Ovary (tissue), 9 donors: ENCODE data around the gene C1QTNF4. TPM values are rescaled to one million over a fixed set of nuclear protein-coding genes. Genes with fewer than 3 reads are reported as not detected.

ENCODE experiments used
- DNase-seq, 5 donors: peaks; one replicate each; pipeline ENCODE4 v3.0.0-alpha.2; 2019 to 2020
- H3K27ac ChIP-seq, 2 donors: fragments of 200-600 bp; one replicate each; pipeline versions ENCODE4 v1.5.1 to v1.8.0; 2019 to 2022
- H3K27me3 ChIP-seq: fragments of 200-600 bp; one replicate; pipeline ENCODE4 v1.8.0; 2022
- H3K36me3 ChIP-seq: fragments of 200-600 bp; sonication (generic); one replicate; pipeline ENCODE4 v1.5.1; 2019
- H3K4me1 ChIP-seq: one replicate; pipeline ENCODE4 v1.8.1; 2013; ENCODE audit warnings: mild to moderate bottlenecking, moderate library complexity; ENCODE audit not compliant: insufficient read depth
- H3K4me3 ChIP-seq: fragments of 200-600 bp; sonication (generic); one replicate; pipeline ENCODE4 v1.5.1; 2017
- H3K9me3 ChIP-seq, 2 donors: fragments of 200-600 bp in 1 of 2; sonication (generic) in 1 of 2; one replicate each; pipeline versions ENCODE4 v1.5.1 to v1.8.1; 2013 to 2019; ENCODE audit warnings: mild to moderate bottlenecking in 1 of 2, moderate library complexity in 1 of 2
- EP300 ChIP-seq: sonication (generic); formaldehyde crosslinking; IDR thresholded peaks from one replicate; pipeline ENCODE4 v1.6.1; 2017; ENCODE audit warnings: antibody characterized with exemption
- POLR2A ChIP-seq: fragments of 450-650 bp; IDR thresholded peaks from one replicate; pipeline ENCODE4 v1.6.1; 2017; ENCODE audit warnings: antibody characterized with exemption, mild to moderate bottlenecking, moderate library complexity
- WGBS, 3 donors: extraction: QIAGEN DNeasy Blood & Tissue Kit in 1 of 3; methylation state at CpG; one replicate each; pipeline versions ENCODE4 v1.1.5 to v1.1.7; 2013 to 2017; 5-methylcytosine and 5-hydroxymethylcytosine counted together
- intact Hi-C, 4 donors: fragments of 100-400 bp; cut with DNase I; formaldehyde crosslinking; loops; one replicate each; pipeline versions ENCODE4 v1.11.0 to v1.15.1; 2022 to 2023
- polyA plus RNA-seq, 2 donors: library from polyadenylated mRNA; stranded (reverse); fragments of 200-250 nt in 1 of 2; fragments of 350-450 nt in 1 of 2; fragmentation: Illumina TruSeq in 1 of 2; extraction: RNeasy Lipid Tissue Mini Kit (QIAGEN cat#74804) in 1 of 2; gene quantifications; one replicate each; pipeline ENCODE4 v1.2.3, GENCODE V29; 2013 to 2014
- small RNA-seq: library from RNA; depleted of rRNA; stranded (forward); fragments of <200 nt; gene quantifications from one replicate; pipeline ENCODE3, GENCODE V24; 2016
- total RNA-seq, 7 donors: library from RNA; depleted of rRNA in 2 of 7; stranded (reverse); fragments of >200 nt in 2 of 7; fragmentation: NEBNext Ultra II Directional in 3 of 7; extraction: Animal tissue kit (Norgen Biotek cat#: 25700) in 3 of 7; gene quantifications; one replicate each; pipeline versions ENCODE4 v1.1.0 to v1.2.4, GENCODE V29; 2016 to 2023
- TF ChIP-seq, protein P1 (sequence below), 3 donors: fragments of 450-650 bp in 2 of 3; fragments of 200-600 bp in 1 of 3; IDR thresholded peaks; one replicate each; pipeline versions ENCODE4 v1.5.1 to v1.8.0; 2016 to 2022; ENCODE audit warnings: antibody characterized with exemption in 3 of 3, mild to moderate bottlenecking in 1 of 3
- donor health status: DM: no; HTN: no; CAD: no; lungs with moderate emphysema.
- donor health status: DM: no; HTN: no; CAD: no.
- donor health status: Bipolar disorder and iron deficiency.
- donor health status: DM: yes; HTN: yes; CAD: no.
- donor health status: DM: no; HTN: no; CAD: no.
- donor health status: DM: yes; HTN: yes; CAD: no.

C1QTNF4 gene
- total and polyA plus RNA-seq, 9 donors, result 9.1 to 29.6 (median 15.4) TPM; not detected in 1

DNA sequence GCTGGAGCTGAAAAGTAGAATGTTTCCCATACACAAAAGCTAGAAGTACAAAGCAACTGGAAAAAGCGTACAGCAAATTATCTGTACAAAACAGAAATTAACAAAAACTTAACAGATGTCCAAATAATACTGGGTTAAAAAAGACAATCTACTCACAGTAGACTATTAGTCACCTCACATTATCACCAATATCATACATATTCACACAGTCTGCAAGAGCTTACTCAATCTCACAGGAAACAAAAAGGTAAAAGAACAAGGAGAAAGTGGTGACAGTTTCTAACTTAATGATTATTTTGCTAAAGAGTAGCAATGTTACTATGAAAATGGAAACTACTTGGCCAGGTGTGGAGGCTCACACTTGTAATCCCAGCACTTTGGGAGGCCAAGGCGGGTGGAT lies 53.1 kb downstream of the C1QTNF4 start:
- Histone ChIP-seq H3K27ac (no peak overlapping the region), H3K36me3 (no peaks in the 10 kb centered on the region), H3K4me1 (peaks cover 13% of the 10 kb centered on the region), H3K9me3 (no peaks in the 10 kb centered on the region), H3K4me3 (no peak overlapping the region), H3K27me3 (no peaks in the 10 kb centered on the region)
- 74 to 86% (median 81%) methylated on average over 2 of the region's 2 CpGs for WGBS, 3 donors
- TF ChIP-seq, protein P1, sequence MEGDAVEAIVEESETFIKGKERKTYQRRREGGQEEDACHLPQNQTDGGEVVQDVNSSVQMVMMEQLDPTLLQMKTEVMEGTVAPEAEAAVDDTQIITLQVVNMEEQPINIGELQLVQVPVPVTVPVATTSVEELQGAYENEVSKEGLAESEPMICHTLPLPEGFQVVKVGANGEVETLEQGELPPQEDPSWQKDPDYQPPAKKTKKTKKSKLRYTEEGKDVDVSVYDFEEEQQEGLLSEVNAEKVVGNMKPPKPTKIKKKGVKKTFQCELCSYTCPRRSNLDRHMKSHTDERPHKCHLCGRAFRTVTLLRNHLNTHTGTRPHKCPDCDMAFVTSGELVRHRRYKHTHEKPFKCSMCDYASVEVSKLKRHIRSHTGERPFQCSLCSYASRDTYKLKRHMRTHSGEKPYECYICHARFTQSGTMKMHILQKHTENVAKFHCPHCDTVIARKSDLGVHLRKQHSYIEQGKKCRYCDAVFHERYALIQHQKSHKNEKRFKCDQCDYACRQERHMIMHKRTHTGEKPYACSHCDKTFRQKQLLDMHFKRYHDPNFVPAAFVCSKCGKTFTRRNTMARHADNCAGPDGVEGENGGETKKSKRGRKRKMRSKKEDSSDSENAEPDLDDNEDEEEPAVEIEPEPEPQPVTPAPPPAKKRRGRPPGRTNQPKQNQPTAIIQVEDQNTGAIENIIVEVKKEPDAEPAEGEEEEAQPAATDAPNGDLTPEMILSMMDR (IDR thresholded peaks at IDR 0.05), result no peak
- no peak for TF ChIP-seq EP300
- TF ChIP-seq POLR2A, result no peak
- DNase-seq, result no peak
- intact Hi-C loops, result loop anchor here in 1 of 4 donors (10.0 kb wide), 1 partner anchor 56 kb away; no protein-coding TSS in a partner anchor

DNA sequence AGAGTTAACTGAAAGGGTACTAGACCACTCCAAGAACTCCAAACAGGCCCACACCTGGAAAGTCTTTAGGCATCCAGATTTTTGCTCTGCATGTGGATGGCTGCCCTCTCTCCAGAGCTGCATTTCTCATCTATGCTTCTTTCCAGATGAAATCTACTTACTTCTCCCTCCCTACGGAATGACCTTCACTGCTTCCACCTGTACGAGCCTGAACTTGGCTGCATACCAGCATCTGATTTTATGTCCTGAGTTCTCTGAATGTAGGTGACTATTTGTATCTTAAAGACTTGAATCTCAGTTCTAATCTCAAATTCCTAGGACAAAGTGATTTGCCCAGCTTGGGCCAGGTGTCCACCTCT lies 54.6 kb downstream of the C1QTNF4 start:
- no peak for DNase-seq
- Histone ChIP-seq H3K4me1 (peaks cover 13% of the 10 kb centered on the region), H3K9me3 (no peaks in the 10 kb centered on the region), H3K27ac (no peak overlapping the region), H3K36me3 (no peaks in the 10 kb centered on the region), H3K27me3 (no peaks in the 10 kb centered on the region), H3K4me3 (no peak overlapping the region)
- TF ChIP-seq, protein P1 (IDR thresholded peaks at IDR 0.05), result no peak
- intact Hi-C loops, result loop anchor here in 1 of 4 donors (10.0 kb wide), 1 partner anchor 55 kb away; no protein-coding TSS in a partner anchor
- 47 to 53% (median 50%) methylated on average over 2 of the region's 2 CpGs for WGBS, 3 donors

Small RNAs within 50 kb of the gene (small RNA-seq; reads per million reads assigned to genes)
- gene RN7SL652P (not detected), gene RNU5E-10P (not detected)

Other genes with a start within 250 kb of the C1QTNF4 start
- gene MYBPC3, start 241.7 kb downstream of the C1QTNF4 start, total RNA-seq, result under 1 TPM in 3 of 7 donors, not detected in 4; 0.18 to 0.40 (median 0.32) TPM
- under 1 TPM; 0.05 to 0.22 TPM for gene MYBPC3, start 241.7 kb downstream of the C1QTNF4 start, polyA plus RNA-seq
- 10 to 100 TPM in 2 of 7 donors, 1 to 10 TPM in 5; 5.1 to 21.5 (median 8.5) TPM for gene SPI1, start 215.9 kb downstream of the C1QTNF4 start, total RNA-seq
- gene SPI1, start 215.9 kb downstream of the C1QTNF4 start, polyA plus RNA-seq, result 1 to 10 TPM; 3.9 to 6.8 TPM
- gene SLC39A13, start 185.8 kb downstream of the C1QTNF4 start, total RNA-seq, result 10 to 100 TPM; 38.7 to 60.2 (median 51.7) TPM
- gene SLC39A13, start 185.8 kb downstream of the C1QTNF4 start, polyA plus RNA-seq, result 10 to 100 TPM in 1 of 2 donors, 1 to 10 TPM in 1; 2.8 to 54.8 TPM
- 10 to 100 TPM; 60.7 to 89.6 (median 79.4) TPM for gene PSMC3, start 168.0 kb downstream of the C1QTNF4 start, total RNA-seq
- 100 to 1,000 TPM; 104 to 267 TPM for gene PSMC3, start 168.0 kb downstream of the C1QTNF4 start, polyA plus RNA-seq
- under 1 TPM in 3 of 7 donors, not detected in 4; 0.23 to 0.43 (median 0.32) TPM for gene RAPSN, start 145.3 kb downstream of the C1QTNF4 start, total RNA-seq
- gene RAPSN, start 145.3 kb downstream of the C1QTNF4 start, polyA plus RNA-seq, result under 1 TPM in 1 of 2 donors, not detected in 1; 0.08 TPM
- gene CELF1, start 41.3 kb downstream of the C1QTNF4 start, total RNA-seq, result 100 to 1,000 TPM in 1 of 7 donors, 10 to 100 TPM in 6; 64.0 to 109 (median 74.9) TPM
- 10 to 100 TPM; 25.0 to 48.3 TPM for gene CELF1, start 41.3 kb downstream of the C1QTNF4 start, polyA plus RNA-seq
- gene PTPMT1, start 28.8 kb downstream of the C1QTNF4 start, total RNA-seq, result 100 to 1,000 TPM in 1 of 7 donors, 10 to 100 TPM in 6; 33.8 to 103 (median 36.7) TPM
- 10 to 100 TPM; 51.0 to 60.7 TPM for gene PTPMT1, start 28.8 kb downstream of the C1QTNF4 start, polyA plus RNA-seq
- gene KBTBD4, start 15.4 kb downstream of the C1QTNF4 start, total RNA-seq, result 10 to 100 TPM; 14.4 to 21.6 (median 17.9) TPM
- gene KBTBD4, start 15.4 kb downstream of the C1QTNF4 start, polyA plus RNA-seq, result 10 to 100 TPM; 19.3 to 23.5 TPM
- gene NDUFS3, start 15.3 kb downstream of the C1QTNF4 start, total RNA-seq, result 10 to 100 TPM; 40.8 to 73.2 (median 60.2) TPM
- gene NDUFS3, start 15.3 kb downstream of the C1QTNF4 start, polyA plus RNA-seq, result 10 to 100 TPM; 61.4 to 76.9 TPM
- not detected for gene FAM180B, start 7.7 kb downstream of the C1QTNF4 start, total RNA-seq
- under 1 TPM in 1 of 2 donors, not detected in 1; 0.62 TPM for gene FAM180B, start 7.7 kb downstream of the C1QTNF4 start, polyA plus RNA-seq
- 10 to 100 TPM; 13.0 to 44.1 (median 38.8) TPM for gene MTCH2, start 48.1 kb upstream of the C1QTNF4 start, total RNA-seq
- 10 to 100 TPM; 20.4 to 51.2 TPM for gene MTCH2, start 48.1 kb upstream of the C1QTNF4 start, polyA plus RNA-seq
- gene AGBL2, start 121.0 kb upstream of the C1QTNF4 start, total RNA-seq, result 10 to 100 TPM in 1 of 7 donors, 1 to 10 TPM in 5, under 1 TPM in 1; 0.83 to 13.1 (median 2.8) TPM
- gene AGBL2, start 121.0 kb upstream of the C1QTNF4 start, polyA plus RNA-seq, result 1 to 10 TPM; 2.0 to 4.5 TPM
- 100 to 1,000 TPM in 5 of 7 donors, 10 to 100 TPM in 2; 81.8 to 167 (median 131) TPM for gene FNBP4, start 172.9 kb upstream of the C1QTNF4 start, total RNA-seq
- gene FNBP4, start 172.9 kb upstream of the C1QTNF4 start, polyA plus RNA-seq, result 10 to 100 TPM; 59.4 to 72.8 TPM